NCI-H2081 treated with DMSO at 0.1 percent for 48 hours (cell line): ENCODE measurements around the gene GPR50.

Experiments
- DNase-seq: peaks from one replicate; lab custom pipeline; 2025; lab: John Stamatoyannopoulos, UW

The GPR50 gene

GRCh38 chrX:151227627-151228026 lies 51.2 kb downstream of the GPR50 start:
- DNase-seq, result no peak

- no peak for DNase-seq
These were observed 52.6 kb downstream of the GPR50 start for GRCh38 chrX:151228935-151229334.
